Adrenal gland (tissue), 19 donors: ENCODE measurements around the gene LMNA. TPM values are rescaled to one million over a fixed set of nuclear protein-coding genes. Genes with fewer than 3 reads are reported as not detected.

Experiments used
- DNase-seq, 7 donors: peaks; one replicate each; pipeline ENCODE4 v3.0.0-alpha.2; 2019 to 2020
- H3K27ac ChIP-seq, 5 donors: fragments of 200-600 bp; sonication (generic) in 4 of 5; 1 replicate in 3 of 5; 2 replicates in 2 of 5; pipeline versions ENCODE4 v1.5.1 to v1.8.0; 2016 to 2020; ENCODE audit warnings: mild to moderate bottlenecking in 1 of 5
- H3K27me3 ChIP-seq: fragments of 200-600 bp; 2 replicates; pipeline ENCODE4 v1.8.0; 2021
- H3K36me3 ChIP-seq, 2 donors: fragments of 200-600 bp; replicated peaks in 1 of 2; 1 replicate in 1 of 2; 2 replicates in 1 of 2; pipeline versions ENCODE4 v1.5.1 to v1.8.0; 2018 to 2022
- H3K4me1 ChIP-seq, 2 donors: fragments of 200-600 bp; replicated peaks in 1 of 2; 1 replicate in 1 of 2; 2 replicates in 1 of 2; pipeline versions ENCODE4 v1.5.1 to v1.8.0; 2018 to 2021
- H3K4me3 ChIP-seq, 4 donors: fragments of 200-600 bp; sonication (generic) in 3 of 4; one replicate each; pipeline ENCODE4 v1.5.1; 2016 to 2018
- H3K9me3 ChIP-seq, 3 donors: fragments of 200-600 bp; sonication (generic) in 1 of 3; replicated peaks in 1 of 3; 1 replicate in 2 of 3; 2 replicates in 1 of 3; pipeline versions ENCODE4 v1.5.1 to v1.8.0; 2016 to 2021
- CTCF ChIP-seq, 6 experiments: fragments of 450-650 bp in 4 of 6; fragments of 200-600 bp in 2 of 6; sonication (generic) in 1 of 6; IDR thresholded peaks; 1 replicate in 5 of 6; 2 replicates in 1 of 6; pipeline versions ENCODE4 v1.5.1 to v1.8.0; 2016 to 2021; ENCODE audit warnings: antibody characterized with exemption in 6 of 6, mild to moderate bottlenecking in 2 of 6, moderate library complexity in 1 of 6
- POLR2A ChIP-seq, 2 donors: fragments of 450-650 bp; IDR thresholded peaks; one replicate each; pipeline ENCODE4 v1.6.1; 2017; ENCODE audit warnings: antibody characterized with exemption in 2 of 2, mild to moderate bottlenecking in 2 of 2, moderate library complexity in 1 of 2
- WGBS, 4 donors: extraction: QIAGEN DNeasy Blood & Tissue Kit in 2 of 4; methylation state at CpG; one replicate each; pipeline versions ENCODE4 v1.1.5 to v1.1.7; 2013 to 2017; 5-methylcytosine and 5-hydroxymethylcytosine counted together
- intact Hi-C, 2 donors: fragments of 100-400 bp; cut with DNase I; formaldehyde crosslinking; loops; one replicate each; pipeline versions ENCODE4 v1.14.1 to v1.15.0; 2022 to 2023
- long read RNA-seq, 10 donors: library from polyadenylated mRNA in 3 of 10; unstranded in 2 of 10; stranded (forward) in 1 of 10; transcript quantifications; one replicate each; pipeline ENCODE4 v2.0.0 and lab custom pipeline, GENCODE V29; 2021 to 2026
- polyA plus RNA-seq, 3 donors: library from polyadenylated mRNA; stranded (reverse); fragments of 200-250 nt in 2 of 3; fragments of 350-450 nt in 1 of 3; fragmentation: Illumina TruSeq in 1 of 3; extraction: RNeasy Lipid Tissue Mini Kit (QIAGEN cat#74804) in 1 of 3; gene quantifications; one replicate each; pipeline ENCODE4 v1.2.3, GENCODE V29; 2013 to 2014
- total RNA-seq, 9 donors: library from RNA; depleted of rRNA in 4 of 9; stranded (reverse); fragments of >200 nt in 4 of 9; fragments of 120-200 nt in 1 of 9; fragmentation: NEBNext Ultra II Directional in 1 of 9; extraction: Animal tissue kit (Norgen Biotek cat#: 25700) in 1 of 9; gene quantifications; one replicate each; pipeline versions ENCODE4 v1.1.0 to v1.2.4, GENCODE V29; 2013 to 2023
- donor health status: healthy with polysubstance abuse.
- donor health status: Bipolar disorder and iron deficiency.
- donor health status: DM: yes; HTN: yes; CAD: no.
- donor health status: DM: no; HTN: no; CAD: no.
- donor health status: DM: no; HTN: no; CAD: no.
- donor health status: DM: yes; HTN: yes; CAD: no.

LMNA gene
- total RNA-seq (100 to 1,000 TPM; 116 to 591 (median 391) TPM), polyA plus RNA-seq (100 to 1,000 TPM; 140 to 458 (median 374) TPM)
- long read RNA-seq, donor 1, transcript LMNA-206 (12 exons, 3,190 nt), result major isoform, 10 of 31 reads
- long read RNA-seq, donor 1, partial matches to known transcripts, result 19 of 31 reads
- long read RNA-seq, donor 1, other reads (novel, unspliced or antisense), result 0 of 31 reads
- long read RNA-seq, donor 2, transcript LMNA-206 (12 exons, 3,190 nt), result major isoform, 9 of 23 reads
- long read RNA-seq, donor 2, partial matches to known transcripts, result 12 of 23 reads
- long read RNA-seq, donor 2, other reads (novel, unspliced or antisense), result 0 of 23 reads
- long read RNA-seq, donor 3, transcript LMNA-206 (12 exons, 3,190 nt), result major isoform, 5 of 23 reads
- long read RNA-seq, donor 3, partial matches to known transcripts, result 18 of 23 reads
- long read RNA-seq, donor 3, other reads (novel, unspliced or antisense), result 0 of 23 reads
- long read RNA-seq, donor 4, transcript LMNA-206 (12 exons, 3,190 nt), result major isoform, 41 of 169 reads
- long read RNA-seq, donor 4, partial matches to known transcripts, result 122 of 169 reads
- long read RNA-seq, donor 4, other reads (novel, unspliced or antisense), result 4 of 169 reads
- long read RNA-seq, donor 5, transcript LMNA-206 (12 exons, 3,190 nt), result major isoform, 698 of 1,534 reads
- long read RNA-seq, donor 5, partial matches to known transcripts, result 768 of 1,534 reads
- long read RNA-seq, donor 5, other reads (novel, unspliced or antisense), result 65 of 1,534 reads
- long read RNA-seq, donor 6, transcript LMNA-206 (12 exons, 3,190 nt), result major isoform, 43 of 229 reads
- long read RNA-seq, donor 6, partial matches to known transcripts, result 174 of 229 reads
- long read RNA-seq, donor 6, other reads (novel, unspliced or antisense), result 10 of 229 reads
- long read RNA-seq, donor 7, partial matches to known transcripts, result 12 of 14 reads
- long read RNA-seq, donor 7, other reads (novel, unspliced or antisense), result 0 of 14 reads
- long read RNA-seq, donor 8, transcript LMNA-206 (12 exons, 3,190 nt), result major isoform, 13 of 56 reads
- long read RNA-seq, donor 8, partial matches to known transcripts, result 41 of 56 reads
- long read RNA-seq, donor 8, other reads (novel, unspliced or antisense), result 0 of 56 reads
- long read RNA-seq, donor 9, transcript LMNA-206 (12 exons, 3,190 nt), result major isoform, 7 of 12 reads
- long read RNA-seq, donor 9, partial matches to known transcripts, result 0 of 12 reads
- long read RNA-seq, donor 9, other reads (novel, unspliced or antisense), result 0 of 12 reads
- long read RNA-seq, donor 10, partial matches to known transcripts, result 28 of 31 reads
- long read RNA-seq, donor 10, other reads (novel, unspliced or antisense), result 0 of 31 reads

GRCh38 chr1:156114101-156114918 lies at the start of gene LMNA:
Gene LMNA, plus strand, starts transcription at chr1:156114711. Its CDS starts 208 bp downstream, at chr1:156114919.
- intact Hi-C loops, result no loop called here

GRCh38 chr1:156065212-156065611 lies 49.3 kb upstream of the LMNA start:
- Histone ChIP-seq H3K36me3 (no peaks in the 10 kb centered on the region), H3K4me1 (no peaks in the 10 kb centered on the region), H3K27me3 (no peaks in the 10 kb centered on the region), H3K9me3 (no peaks in the 10 kb centered on the region), H3K4me3 (no peak overlapping the region), H3K27ac (no peak overlapping the region)
- no peak for DNase-seq
- TF ChIP-seq POLR2A (IDR thresholded peaks at IDR 0.05) (no peak), CTCF (IDR thresholded peaks at IDR 0.05) (no peak)
- WGBS, 4 donors, result 89 to 99% (median 93%) methylated on average over 3 of the region's 3 CpGs
- intact Hi-C loops, result loop anchor here (5.0 to 10.0 kb wide), 3 partner anchors 60 to 123 kb away; partner anchors contain the start of gene RXFP4 (in 2 of the 2)

More at GRCh38 chr1:156114101-156114918, at the start of gene LMNA:
- peak within 1 kb of the TSS; percentile 85 to 100 (median 94) for H3K4me3 ChIP-seq
- H3K36me3 ChIP-seq, result no peaks in the 10 kb centered on the region
- DNase-seq, result peak; percentile 95 to 99 (median 97)
- no peaks in the 10 kb centered on the region for H3K27me3 ChIP-seq
- peak; percentile 96 to 99 for TF ChIP-seq POLR2A (IDR thresholded peaks at IDR 0.05)
- TF ChIP-seq CTCF (IDR thresholded peaks at IDR 0.05), result no peak
- H3K4me1 ChIP-seq, result peaks cover 39 to 62% of the 10 kb centered on the region in 2 donors
- H3K27ac ChIP-seq, result peak within 1 kb of the TSS; percentile 83 to 99 (median 97)
- no peaks in the 10 kb centered on the region for H3K9me3 ChIP-seq
- 0 to 12% (median 0%) methylated on average over 4 to 37 of the region's 37 CpGs for WGBS, 4 donors

- TF ChIP-seq POLR2A (IDR thresholded peaks at IDR 0.05), result no peak
- TF ChIP-seq CTCF (IDR thresholded peaks at IDR 0.05), result no peak
- intact Hi-C loops, result loop anchor here (5.0 to 10.0 kb wide), 3 partner anchors 61 to 124 kb away; partner anchors contain the start of gene RXFP4 (in 2 of the 2)
- H3K36me3 ChIP-seq, result no peaks in the 10 kb centered on the region
- no peaks in the 10 kb centered on the region for H3K27me3 ChIP-seq
- H3K9me3 ChIP-seq, result no peaks in the 10 kb centered on the region
- H3K4me3 ChIP-seq, result no peak overlapping the region
- H3K4me1 ChIP-seq, result no peaks in the 10 kb centered on the region
- 77 to 81% (median 79%) methylated on average over 11 to 16 of the region's 16 CpGs for WGBS, 4 donors
- H3K27ac ChIP-seq, result no peak overlapping the region
- no peak for DNase-seq
These were observed 48.6 kb upstream of the LMNA start for GRCh38 chr1:156065871-156066270.
